B cell (primary cell): ENCODE data around the gene WASL. TPM values are rescaled to one million over a fixed set of nuclear protein-coding genes. Genes with fewer than 3 reads are reported as not detected.

Source experiments
- ATAC-seq: fragments of 200-7000 bp; cut with Tn5 transposase; one replicate; pipeline ENCODE4 v1.10.0; 2021; ENCODE audit warnings: low read depth, mild to moderate bottlenecking, moderate number of reproducible peaks, moderate library complexity
- CTCF ChIA-PET: fragments of 350-600 bp; sonication (Branson Sonifier 250); formaldehyde crosslinking; loops from one replicate; lab custom pipeline; 2021; ENCODE audit warnings: antibody characterized with exemption, inconsistent platforms; lab: Charles Lee
- POLR2A ChIA-PET: fragments of 350-600 bp; sonication (Branson Sonifier 250); formaldehyde crosslinking; loops from one replicate; lab custom pipeline; 2021; ENCODE audit warnings: antibody characterized with exemption; lab: Charles Lee
- DNase-seq: peaks from one replicate; pipeline ENCODE4 v3.0.0; 2013
- H2AFZ ChIP-seq: 2 replicates; pipeline ENCODE4 v1.6.1; 2012; ENCODE audit warnings: mild to moderate bottlenecking, low read depth, low read length; ENCODE audit not compliant: insufficient read depth, poor library complexity, severe bottlenecking
- H3K27ac ChIP-seq, 2 donors: 1 replicate in 1 of 2; 2 replicates in 1 of 2; pipeline ENCODE4 v1.5.1; 2012 to 2013; ENCODE audit warnings: low read length in 2 of 2, mild to moderate bottlenecking in 2 of 2, moderate library complexity in 1 of 2
- H3K27me3 ChIP-seq, 4 experiments: fragments of 200-600 bp in 1 of 4; sonication (generic) in 1 of 4; replicated peaks in 1 of 4; 1 replicate in 2 of 4; 2 replicates in 2 of 4; pipeline versions ENCODE4 v1.6.1 to v1.7.0; 2013 to 2016; ENCODE audit warnings: low read length in 3 of 4, mild to moderate bottlenecking in 2 of 4, mixed read lengths in 1 of 4, moderate library complexity in 1 of 4; ENCODE audit not compliant: insufficient read depth in 4 of 4, control insufficient read depth in 3 of 4; ENCODE audit errors: control extremely low read depth in 1 of 4
- H3K36me3 ChIP-seq, 2 experiments: replicated peaks in 1 of 2; 1 replicate in 1 of 2; 2 replicates in 1 of 2; pipeline versions ENCODE4 v1.6.1 to v1.7.1; 2013; ENCODE audit warnings: low read length in 1 of 2; ENCODE audit not compliant: insufficient read depth in 2 of 2, control insufficient read depth in 1 of 2; ENCODE audit errors: control extremely low read depth in 1 of 2, extremely low read depth in 1 of 2
- H3K4me1 ChIP-seq, 2 donors: fragments of 200-600 bp in 1 of 2; sonication (generic) in 1 of 2; 1 replicate in 1 of 2; 2 replicates in 1 of 2; pipeline versions ENCODE4 v1.5.1 to v1.6.1; 2013 to 2017; ENCODE audit warnings: low read length in 2 of 2; ENCODE audit not compliant: control insufficient read depth in 2 of 2, insufficient read depth in 2 of 2
- H3K4me2 ChIP-seq: replicated peaks from 2 replicates; pipeline ENCODE3; 2012; ENCODE audit warnings: mild to moderate bottlenecking, low read depth, low read length; ENCODE audit not compliant: poor library complexity, severe bottlenecking
- H3K4me3 ChIP-seq, 5 experiments: fragments of 200-600 bp in 1 of 5; sonication (generic) in 1 of 5; 1 replicate in 3 of 5; 2 replicates in 2 of 5; pipeline versions ENCODE4 v1.5.1 to v1.7.0; 2011 to 2016; ENCODE audit warnings: low read length in 4 of 5, mild to moderate bottlenecking in 4 of 5, low read depth in 2 of 5, control low read depth in 1 of 5, moderate library complexity in 1 of 5; ENCODE audit not compliant: insufficient read depth in 1 of 5; ENCODE audit errors: control extremely low read depth in 1 of 5, extremely low read depth in 1 of 5
- H3K79me2 ChIP-seq: fragments of 200-600 bp; sonication (generic); one replicate; pipeline ENCODE4 v1.6.0; 2016; ENCODE audit warnings: low read length; ENCODE audit not compliant: control insufficient read depth, insufficient read depth
- H3K9ac ChIP-seq: fragments of 200-600 bp; sonication (generic); 2 replicates; pipeline ENCODE4 v1.6.1; 2017; ENCODE audit warnings: mild to moderate bottlenecking, low read length, moderate library complexity
- H3K9me3 ChIP-seq, 3 donors: one replicate each; pipeline versions ENCODE4 v1.6.1 to v1.7.1; 2013; ENCODE audit warnings: low read length in 2 of 3; ENCODE audit not compliant: control insufficient read depth in 2 of 3, insufficient read depth in 1 of 3; ENCODE audit errors: control extremely low read depth in 1 of 3
- H4K20me1 ChIP-seq: 2 replicates; pipeline ENCODE4 v1.6.0; 2012; ENCODE audit warnings: mild to moderate bottlenecking, low read length; ENCODE audit not compliant: insufficient read depth, control insufficient read depth, poor library complexity, severe bottlenecking
- H3K27ac Mint-ChIP-seq: one replicate; pipeline ENCODE4 v1.8.0; 2021; ENCODE audit warnings: mixed read lengths
- H3K27me3 Mint-ChIP-seq: one replicate; pipeline ENCODE4 v1.8.0; 2021; ENCODE audit warnings: mixed read lengths
- H3K4me1 Mint-ChIP-seq: one replicate; pipeline ENCODE4 v1.8.0; 2021; ENCODE audit warnings: mixed read lengths
- H3K4me3 Mint-ChIP-seq: one replicate; pipeline ENCODE4 v1.8.0; 2021; ENCODE audit warnings: mixed read lengths
- H3K9me3 Mint-ChIP-seq: one replicate; pipeline ENCODE4 v1.8.0; 2022; ENCODE audit warnings: mixed read lengths; ENCODE audit not compliant: insufficient read depth
- EZH2 ChIP-seq: IDR thresholded peaks from 2 replicates; pipeline ENCODE4 v1.6.1; 2012; ENCODE audit warnings: borderline replicate concordance, low read depth, mild to moderate bottlenecking, moderate library complexity, low read length; ENCODE audit not compliant: insufficient read depth, poor library complexity, severe bottlenecking
- WGBS: methylation state at CpG from one replicate; pipeline ENCODE4 v1.1.5; 2013; ENCODE audit warnings: missing lambda C conversion rate; ENCODE audit not compliant: insufficient coverage; 5-methylcytosine and 5-hydroxymethylcytosine counted together
- intact Hi-C: fragments of 100-400 bp; cut with micrococcal nuclease; formaldehyde crosslinking; loops from one replicate; pipeline ENCODE4 v1.10.0; 2022
- polyA plus RNA-seq: library from polyadenylated mRNA; depleted of rRNA; stranded (reverse); fragments of >200 nt; gene quantifications from 2 replicates; pipeline ENCODE4 v1.2.3, GENCODE V29; 2012
- total RNA-seq, 2 donors: library from RNA; stranded (reverse); fragments of 120-200 nt in 1 of 2; gene quantifications; 1 replicate in 1 of 2; 2 replicates in 1 of 2; pipeline versions ENCODE4 v1.2.3 to v1.2.4, GENCODE V29; 2013 to 2022
- TF ChIP-seq, protein P1 (sequence below): fragments of 200-600 bp; IDR thresholded peaks from one replicate; pipeline ENCODE4 v1.8.0; 2022; ENCODE audit warnings: antibody characterized with exemption, mild to moderate bottlenecking

The WASL gene
- total and polyA plus RNA-seq, 2 donors (not counting 1 experiment from before 2014, with no cell fraction given): 1.8 to 10.4 TPM

DNA sequence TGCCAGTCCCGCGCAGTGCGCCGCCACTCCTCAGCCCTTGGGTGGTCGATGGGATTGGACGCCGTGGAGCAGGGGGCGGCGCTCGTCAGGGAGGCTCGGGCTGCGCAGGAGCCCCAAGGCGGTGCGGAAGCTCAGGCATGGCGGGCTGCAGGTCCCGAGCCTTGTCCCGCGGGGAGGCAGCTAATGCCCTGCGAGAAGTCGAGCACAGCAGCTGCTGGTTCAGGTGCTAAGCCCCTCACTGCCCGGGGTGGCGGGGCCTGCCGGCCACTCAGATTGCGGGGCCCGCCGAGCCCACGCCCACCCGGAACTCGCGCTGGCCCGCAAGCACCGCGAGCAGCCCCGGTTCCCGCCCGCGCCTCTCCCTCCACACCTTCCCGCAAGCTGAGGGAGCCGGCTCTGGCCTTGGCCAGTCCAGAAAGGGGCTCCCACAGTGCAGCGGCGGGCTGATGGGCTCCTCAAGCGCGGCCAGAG lies 14.4 kb upstream of the WASL start:
- no peak for DNase-seq
- H3K79me2 ChIP-seq: no peaks in the 10 kb centered on the region
- intact Hi-C loops: no loop called here
- Mint-ChIP-seq H3K9me3 (no peaks in the 10 kb centered on the region), H3K4me3 (no peak overlapping the region), H3K4me1 (no peaks in the 10 kb centered on the region), H3K27ac (no peak overlapping the region), H3K27me3 (peaks cover 22% of the 10 kb centered on the region)
- TF ChIP-seq, protein P1, sequence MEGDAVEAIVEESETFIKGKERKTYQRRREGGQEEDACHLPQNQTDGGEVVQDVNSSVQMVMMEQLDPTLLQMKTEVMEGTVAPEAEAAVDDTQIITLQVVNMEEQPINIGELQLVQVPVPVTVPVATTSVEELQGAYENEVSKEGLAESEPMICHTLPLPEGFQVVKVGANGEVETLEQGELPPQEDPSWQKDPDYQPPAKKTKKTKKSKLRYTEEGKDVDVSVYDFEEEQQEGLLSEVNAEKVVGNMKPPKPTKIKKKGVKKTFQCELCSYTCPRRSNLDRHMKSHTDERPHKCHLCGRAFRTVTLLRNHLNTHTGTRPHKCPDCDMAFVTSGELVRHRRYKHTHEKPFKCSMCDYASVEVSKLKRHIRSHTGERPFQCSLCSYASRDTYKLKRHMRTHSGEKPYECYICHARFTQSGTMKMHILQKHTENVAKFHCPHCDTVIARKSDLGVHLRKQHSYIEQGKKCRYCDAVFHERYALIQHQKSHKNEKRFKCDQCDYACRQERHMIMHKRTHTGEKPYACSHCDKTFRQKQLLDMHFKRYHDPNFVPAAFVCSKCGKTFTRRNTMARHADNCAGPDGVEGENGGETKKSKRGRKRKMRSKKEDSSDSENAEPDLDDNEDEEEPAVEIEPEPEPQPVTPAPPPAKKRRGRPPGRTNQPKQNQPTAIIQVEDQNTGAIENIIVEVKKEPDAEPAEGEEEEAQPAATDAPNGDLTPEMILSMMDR: no peak
- TF ChIP-seq EZH2: no peak
- no peak overlapping the region for H3K4me2 ChIP-seq
- no peaks in the 10 kb centered on the region for H3K4me1 ChIP-seq
- H2AFZ ChIP-seq: no peak overlapping the region
- H3K4me3 ChIP-seq: no peak overlapping the region
- no peaks in the 10 kb centered on the region for H3K36me3 ChIP-seq
- CTCF ChIA-PET: no interaction called here
- H3K27ac ChIP-seq: no peak overlapping the region
- ATAC-seq: no peak
- H3K27me3 ChIP-seq: peaks cover 0 to 3% (median 0%) of the 10 kb centered on the region in 4 experiments
- POLR2A ChIA-PET: no interaction called here
- peaks cover 0 to 8% (median 0%) of the 10 kb centered on the region in 3 donors for H3K9me3 ChIP-seq
- no peaks in the 10 kb centered on the region for H4K20me1 ChIP-seq
- 95% methylated on average over 34 of the region's 43 CpGs for WGBS
- H3K9ac ChIP-seq: no peak overlapping the region

DNA sequence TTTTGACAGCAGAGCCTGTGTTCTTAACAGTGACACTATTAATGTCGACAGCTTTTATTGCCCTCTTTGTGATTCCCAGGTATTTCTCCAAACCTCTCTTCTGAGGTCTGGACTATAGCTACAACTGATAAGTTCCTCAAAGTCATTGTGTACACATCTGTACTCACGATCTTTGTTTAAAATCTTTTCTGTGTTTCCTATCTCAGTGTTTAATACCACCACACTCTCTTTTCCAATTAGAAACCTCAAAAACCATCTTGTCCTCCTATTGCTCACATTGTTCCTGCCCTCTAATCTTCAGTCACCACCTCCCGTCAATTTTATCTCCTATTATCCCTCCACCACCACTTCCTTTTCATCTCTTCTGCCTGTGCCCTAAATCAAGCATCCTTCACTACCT lies 12.9 kb upstream of the WASL start:
- Mint-ChIP-seq H3K27me3 (peaks cover 19% of the 10 kb centered on the region), H3K27ac (no peak overlapping the region), H3K4me1 (no peaks in the 10 kb centered on the region), H3K9me3 (no peaks in the 10 kb centered on the region), H3K4me3 (no peak overlapping the region)
- CTCF ChIA-PET: no interaction called here
- H3K27ac ChIP-seq: no peak overlapping the region
- no peaks in the 10 kb centered on the region for H4K20me1 ChIP-seq
- POLR2A ChIA-PET: no interaction called here
- H3K79me2 ChIP-seq: no peaks in the 10 kb centered on the region
- DNase-seq: no peak
- H3K4me3 ChIP-seq: no peak overlapping the region
- H3K27me3 ChIP-seq: peaks cover 0 to 3% (median 0%) of the 10 kb centered on the region in 4 experiments
- no peak overlapping the region for H2AFZ ChIP-seq
- no peak overlapping the region for H3K9ac ChIP-seq
- peaks cover 0 to 8% (median 0%) of the 10 kb centered on the region in 3 donors for H3K9me3 ChIP-seq
- no peak overlapping the region for H3K4me2 ChIP-seq
- no peaks in the 10 kb centered on the region for H3K4me1 ChIP-seq
- 34% methylated on average over 3 of the region's 3 CpGs for WGBS
- no peaks in the 10 kb centered on the region for H3K36me3 ChIP-seq
- intact Hi-C loops: no loop called here
- no peak for ATAC-seq
- no peak for TF ChIP-seq EZH2
- TF ChIP-seq, protein P1: no peak
